HG03108 (cell line): Measurements from ENCODE around the gene MAB21L4.

ENCODE experiments used
- ATAC-seq: cut with Tn5 transposase; IDR thresholded peaks from one replicate; pipeline ENCODE4 v1.9.1; 2021; ENCODE audit warnings: moderate library complexity; ENCODE audit not compliant: unreplicated experiment

The MAB21L4 gene

GRCh38 chr2:240898108-240898730 is 2.3 kb upstream of the MAB21L4 start:
- ATAC-seq = no peak

GRCh38 chr2:240896871-240897692 is 1.1 kb upstream of the MAB21L4 start:
- no peak for ATAC-seq

- no peak for ATAC-seq
Observed at GRCh38 chr2:240896394-240896793, 438 bp upstream of the MAB21L4 start.

GRCh38 chr2:240894836-240895558 is 959 bp downstream of the MAB21L4 start:
- no peak for ATAC-seq

DNA sequence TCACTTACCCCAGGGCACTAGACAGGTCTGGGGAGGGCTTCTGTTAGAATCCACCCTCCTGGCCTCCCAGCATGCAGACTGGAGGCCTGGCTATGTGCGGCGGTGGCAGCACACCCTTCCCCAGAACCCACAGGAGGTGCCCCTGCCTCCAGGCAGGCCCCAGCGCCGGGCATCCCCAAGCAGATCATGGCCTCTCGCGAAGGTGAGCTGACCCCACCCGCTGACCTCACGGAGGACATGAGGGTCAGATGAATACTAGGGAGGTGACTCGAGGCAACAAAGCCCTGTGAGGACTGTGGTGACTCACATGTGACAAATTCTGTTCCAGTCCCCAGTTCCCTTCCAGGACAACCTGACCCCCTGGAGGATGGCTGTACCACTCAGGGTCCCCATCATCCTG is 1.9 kb downstream of the MAB21L4 start:
- ATAC-seq = no peak

DNA sequence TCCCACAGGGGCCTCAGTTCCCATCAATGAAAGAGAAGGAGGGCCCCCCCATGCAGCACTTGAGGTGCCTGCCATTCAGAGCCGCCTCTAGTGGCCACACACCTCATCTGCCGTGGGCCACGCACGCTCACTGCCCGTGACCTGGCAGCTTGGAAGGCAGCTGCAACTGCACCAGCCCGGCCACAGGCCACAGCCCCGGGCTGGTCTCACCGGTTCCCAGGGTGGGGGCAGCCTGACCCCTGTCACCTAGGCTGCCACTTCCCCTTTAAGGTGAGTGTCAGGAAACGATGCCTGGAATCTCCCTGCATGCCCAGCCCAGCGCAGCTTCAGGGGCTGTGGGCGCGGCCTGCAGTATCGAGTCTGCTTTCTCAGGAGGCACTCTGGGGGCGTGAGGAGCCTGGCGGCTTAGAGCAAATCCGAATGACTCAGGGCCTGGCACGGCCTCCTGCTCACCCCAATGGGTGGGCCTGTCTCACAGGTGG is 2.6 kb downstream of the MAB21L4 start:
- ATAC-seq = no peak

GRCh38 chr2:240892925-240893324 is 3.0 kb downstream of the MAB21L4 start:
- no peak for ATAC-seq

DNA sequence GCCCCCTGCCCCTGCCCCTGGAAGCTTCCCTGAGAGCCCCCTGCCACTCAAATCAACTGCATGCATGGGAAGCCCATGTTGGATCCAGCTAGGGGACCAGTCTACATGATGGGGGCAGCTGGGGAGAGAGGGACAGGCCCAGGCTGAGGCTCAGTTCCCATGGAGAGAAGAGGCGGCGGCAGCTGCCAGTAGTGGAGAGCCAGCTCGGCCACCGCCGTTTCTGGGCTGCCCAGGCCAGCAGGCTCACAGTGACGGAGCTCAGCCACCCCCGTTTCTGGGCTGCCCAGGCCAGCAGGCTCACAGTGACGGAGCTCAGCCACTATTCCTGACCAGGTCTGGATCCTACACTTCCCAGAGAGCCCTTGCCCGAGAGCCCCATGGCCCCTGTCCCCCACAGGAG is 3.6 kb downstream of the MAB21L4 start:
- ATAC-seq = no peak

DNA sequence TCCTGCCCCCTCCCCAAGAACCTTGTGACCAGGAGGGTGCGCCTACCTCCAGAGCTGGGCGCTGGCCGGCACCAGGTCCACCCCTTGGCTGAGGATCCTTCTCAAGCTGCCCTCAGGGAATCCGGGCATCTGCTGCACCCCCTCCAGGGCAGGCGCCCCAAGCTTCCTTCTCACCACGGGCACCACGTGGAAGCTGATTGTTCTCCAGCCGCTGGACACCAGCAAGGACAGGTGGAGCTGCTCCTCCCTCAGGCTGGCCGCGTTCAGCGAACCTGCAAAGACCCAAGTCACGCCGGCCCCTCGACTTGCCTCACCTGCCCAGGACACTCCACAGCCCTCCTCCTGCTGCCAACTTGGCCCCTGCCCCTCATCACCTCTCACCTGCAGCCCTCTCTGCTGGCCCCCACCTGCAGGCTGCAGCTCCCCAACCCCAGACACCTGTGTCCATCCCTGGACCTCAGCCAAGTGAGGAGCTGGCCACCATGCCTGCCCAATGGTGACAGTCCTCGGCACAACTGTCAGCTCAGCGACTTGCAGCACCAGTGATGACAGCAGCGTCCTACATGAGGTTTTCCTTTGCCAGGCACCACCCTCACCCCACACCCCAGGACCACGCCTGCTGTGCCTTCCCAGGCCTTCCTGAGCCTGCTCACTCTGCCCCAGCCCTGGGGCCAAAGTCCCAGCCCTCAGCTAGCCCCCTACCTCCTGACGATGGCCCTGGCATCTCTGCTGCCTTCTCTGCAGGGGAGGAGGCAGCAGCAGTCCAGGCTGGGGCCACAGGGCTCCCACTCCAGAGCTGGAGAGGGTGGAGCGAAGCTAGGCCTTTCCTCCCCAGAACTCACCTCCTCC is 4.2 kb downstream of the MAB21L4 start:
- ATAC-seq = no peak

DNA sequence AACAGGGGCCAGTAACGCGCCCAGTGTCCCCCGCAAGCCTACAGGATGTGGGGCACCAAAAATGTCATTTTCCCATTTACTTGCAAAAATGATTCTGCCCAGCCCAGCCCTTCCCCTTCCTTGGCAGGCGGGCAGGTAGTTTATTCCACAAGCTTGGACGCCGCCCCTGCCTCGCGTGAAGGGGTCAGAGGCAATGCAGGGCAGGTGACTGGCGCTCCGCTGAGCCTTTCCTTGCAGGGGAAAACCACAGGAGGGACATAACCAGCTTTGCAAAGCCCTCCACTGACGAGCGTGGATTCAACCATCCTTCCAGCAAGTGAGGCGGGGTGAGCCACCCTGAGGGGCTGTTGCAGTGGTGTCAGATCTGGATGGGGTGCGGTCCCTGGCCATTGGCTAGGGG is 5.3 kb downstream of the MAB21L4 start:
- ATAC-seq = no peak

DNA sequence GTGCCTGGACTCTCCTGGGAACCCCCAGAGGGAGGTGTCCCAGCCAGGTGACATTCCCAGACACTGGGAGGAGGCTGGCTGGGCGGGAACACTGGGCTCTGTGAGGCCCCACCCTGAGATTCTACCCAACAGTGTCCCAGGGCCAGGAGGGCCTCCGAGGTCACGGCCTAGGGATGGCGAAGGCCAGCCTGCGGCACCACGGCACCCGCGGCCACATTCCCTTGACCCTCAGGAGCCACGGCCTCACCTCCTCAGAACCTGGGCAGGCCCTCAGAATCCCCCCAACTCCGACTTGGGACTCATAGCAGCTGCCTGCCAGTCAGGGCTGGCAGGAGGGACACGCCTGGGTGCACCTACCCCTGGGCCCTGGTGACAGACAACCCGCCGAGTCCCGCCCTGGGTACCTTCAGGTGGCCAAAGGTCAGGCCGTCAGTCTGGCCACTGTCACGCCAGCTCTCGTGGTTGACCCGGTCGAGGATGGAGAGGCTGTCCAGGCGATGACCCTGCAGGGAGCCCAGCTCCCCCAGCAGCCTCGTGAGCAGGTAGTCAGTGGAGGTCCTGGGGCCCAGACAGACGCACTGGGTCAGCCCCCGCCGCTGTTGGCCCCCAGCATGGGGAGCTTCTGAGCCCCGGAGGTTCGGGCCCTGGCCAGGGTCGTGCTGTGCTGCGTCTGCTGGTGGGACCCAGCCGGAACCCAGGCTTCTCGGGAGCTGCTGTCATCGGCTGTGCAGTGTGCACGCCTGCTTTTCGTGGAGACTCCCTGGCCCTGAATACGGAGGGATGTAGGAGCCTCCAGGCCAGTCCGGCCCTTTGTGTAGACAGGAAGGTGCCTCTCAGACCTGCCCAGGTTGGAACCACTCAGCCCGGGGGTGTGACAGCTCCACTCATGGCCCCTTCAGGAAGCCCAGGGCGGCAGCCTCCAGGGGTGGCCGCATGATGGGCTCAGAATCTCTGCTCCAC is 6.1 kb downstream of the MAB21L4 start:
- no peak for ATAC-seq

GRCh38 chr2:240888890-240889573 is 6.9 kb downstream of the MAB21L4 start:
- no peak for ATAC-seq

GRCh38 chr2:240888130-240888889 is 7.6 kb downstream of the MAB21L4 start:
- ATAC-seq = no peak

GRCh38 chr2:240887631-240888030 is 8.3 kb downstream of the MAB21L4 start:
- ATAC-seq = no peak

- no peak for ATAC-seq
Observed at GRCh38 chr2:240886678-240887609, 9.0 kb downstream of the MAB21L4 start.

GRCh38 chr2:240886023-240886565 is 9.9 kb downstream of the MAB21L4 start:
- ATAC-seq = no peak

- no peak for ATAC-seq
Observed at GRCh38 chr2:240885566-240885965, 10.4 kb downstream of the MAB21L4 start.
